Stimulated activated naive CD8-positive, alpha-beta T cell treated with anti-CD3 and anti-CD28 coated beads, Interleukin-15, Interleukin-2, amounts not matched to agents 100 U/mL and 50 U/mL, for 24 hours (primary cell): ENCODE results near the gene KCNIP1.

ENCODE experiments used
- ATAC-seq: fragments of 150-1000 bp; cut with Tn5 transposase; one replicate; pipeline ENCODE4 v1.10.0; 2021
- DNase-seq: peaks from one replicate; pipeline ENCODE4 v3.0.0; 2021

Gene KCNIP1

GRCh38 chr5:170508660-170509347 lies 5.0 kb downstream of the KCNIP1 start:
- ATAC-seq = no peak

DNA sequence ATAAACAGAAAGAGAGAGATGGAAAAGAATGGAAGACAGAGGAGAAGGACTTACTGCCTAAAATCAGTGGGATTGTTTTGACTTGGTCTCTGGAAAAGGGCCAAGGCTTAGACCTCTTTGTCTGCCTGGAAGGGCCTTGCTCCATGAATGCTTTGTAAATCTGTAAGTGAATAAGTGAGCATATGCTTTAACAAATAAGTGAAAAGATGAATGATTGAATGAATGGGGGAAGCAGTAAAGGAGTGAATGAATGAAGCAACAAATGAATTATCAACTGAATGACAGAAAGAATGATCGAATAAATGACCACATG lies 5.5 kb downstream of the KCNIP1 start:
- DNase-seq = no peak
- no peak for ATAC-seq

More at GRCh38 chr5:170508660-170509347, 5.0 kb downstream of the KCNIP1 start:
- DNase-seq = no peak

DNA sequence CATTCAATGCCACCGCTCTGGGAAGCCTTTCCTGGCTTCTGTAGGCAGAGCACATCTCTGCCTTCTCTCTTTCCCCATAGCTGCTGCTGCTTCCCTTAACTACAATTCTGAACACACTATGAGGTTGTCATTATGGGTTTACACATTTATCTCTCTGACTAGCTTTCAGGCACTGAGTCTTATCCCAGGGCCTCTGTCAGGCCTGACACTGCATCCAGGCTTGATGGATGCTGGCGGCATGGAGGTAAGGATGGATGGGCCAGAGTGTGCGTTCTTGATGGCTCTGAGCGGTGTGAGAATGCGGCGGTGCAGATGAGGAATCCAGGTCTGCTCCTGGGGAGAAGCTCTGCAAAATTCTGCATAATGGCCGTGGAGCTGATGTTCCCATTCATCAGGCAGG lies 6.3 kb downstream of the KCNIP1 start:
- ATAC-seq (no peak), DNase-seq (no peak)

DNA sequence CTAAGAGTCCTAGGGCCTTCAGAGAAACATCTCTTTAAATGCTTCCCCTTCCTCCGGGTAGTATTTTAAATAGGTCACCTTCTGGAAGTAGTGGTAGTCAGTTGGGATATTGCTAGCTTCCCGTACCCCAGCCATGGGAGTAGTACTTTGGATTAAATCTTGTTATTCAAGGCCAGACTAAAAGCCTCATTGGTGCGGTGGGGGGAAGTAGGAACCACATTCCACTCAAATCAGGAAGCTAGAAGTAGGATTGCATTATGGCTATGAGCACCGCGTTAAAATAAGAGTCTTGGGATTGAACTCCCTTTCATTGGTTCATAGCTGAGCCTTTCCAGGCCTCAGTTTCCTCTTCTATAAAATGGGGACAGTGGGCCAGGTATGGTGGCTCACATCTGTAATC lies 6.7 kb downstream of the KCNIP1 start:
- no peak for ATAC-seq
- DNase-seq = no peak

GRCh38 chr5:170511551-170512258 lies 7.9 kb downstream of the KCNIP1 start:
- ATAC-seq (no peak), DNase-seq (no peak)

- DNase-seq (no peak), ATAC-seq (no peak)
Measured at GRCh38 chr5:170513856-170514525, 10.2 kb downstream of the KCNIP1 start.

DNA sequence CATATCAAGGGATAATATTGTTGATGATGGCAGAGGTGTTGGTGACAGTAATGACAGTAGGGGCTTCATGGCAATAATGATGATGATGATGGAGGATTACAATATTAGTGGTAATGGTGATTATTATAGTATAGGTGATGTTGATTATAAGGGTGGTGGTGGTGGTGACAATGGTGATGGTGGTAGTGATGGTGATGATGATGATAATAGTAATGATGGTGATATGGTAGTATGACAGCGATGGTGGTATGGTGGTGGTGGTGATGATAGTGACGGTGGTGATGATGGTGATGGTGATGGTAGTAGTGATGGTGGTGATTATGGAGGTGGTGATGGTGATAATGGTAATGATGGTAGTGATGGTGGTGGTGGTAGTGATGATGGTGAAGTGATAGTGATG lies 13.6 kb downstream of the KCNIP1 start:
- DNase-seq (no peak), ATAC-seq (no peak)

DNA sequence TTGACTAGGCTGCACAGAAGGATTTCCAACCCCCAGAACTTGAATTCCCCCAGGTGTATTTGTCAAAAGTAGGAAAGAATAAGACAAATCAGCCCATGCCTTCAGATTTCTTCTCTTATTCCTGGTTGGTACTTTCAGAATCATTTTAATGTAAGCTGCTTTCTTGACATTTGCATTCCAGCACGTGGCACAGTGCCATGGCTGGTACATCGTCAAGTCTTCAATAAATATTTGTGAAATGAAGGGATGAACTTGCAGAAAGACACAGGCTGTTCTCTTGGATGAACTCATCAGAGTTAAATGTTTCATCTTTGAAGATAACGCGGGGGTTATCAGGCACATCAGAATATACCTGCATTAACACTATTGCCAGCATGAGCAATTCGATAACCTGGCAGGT lies 14.5 kb downstream of the KCNIP1 start:
- ATAC-seq = no peak
- no peak for DNase-seq

DNA sequence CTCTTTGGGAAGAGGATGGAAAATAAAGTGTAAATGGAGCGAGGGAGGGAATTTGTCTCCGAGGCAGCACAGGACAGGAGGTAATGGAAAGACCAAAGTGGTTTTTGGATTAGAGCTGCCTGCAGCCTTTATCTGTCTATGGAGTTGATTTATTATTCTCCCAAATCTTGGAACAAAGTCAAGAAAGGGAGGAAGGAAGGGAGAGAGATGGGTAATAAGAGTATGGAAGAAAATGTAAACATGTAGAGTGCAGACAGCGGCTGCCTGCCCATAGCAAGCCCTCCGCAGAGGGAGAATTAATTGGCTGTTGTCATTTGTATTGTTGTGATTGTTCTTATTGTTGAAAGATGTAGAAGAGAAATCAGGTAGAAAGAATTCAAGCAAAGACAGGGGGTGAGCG lies 15.7 kb downstream of the KCNIP1 start:
- ATAC-seq = no peak
- no peak for DNase-seq

DNA sequence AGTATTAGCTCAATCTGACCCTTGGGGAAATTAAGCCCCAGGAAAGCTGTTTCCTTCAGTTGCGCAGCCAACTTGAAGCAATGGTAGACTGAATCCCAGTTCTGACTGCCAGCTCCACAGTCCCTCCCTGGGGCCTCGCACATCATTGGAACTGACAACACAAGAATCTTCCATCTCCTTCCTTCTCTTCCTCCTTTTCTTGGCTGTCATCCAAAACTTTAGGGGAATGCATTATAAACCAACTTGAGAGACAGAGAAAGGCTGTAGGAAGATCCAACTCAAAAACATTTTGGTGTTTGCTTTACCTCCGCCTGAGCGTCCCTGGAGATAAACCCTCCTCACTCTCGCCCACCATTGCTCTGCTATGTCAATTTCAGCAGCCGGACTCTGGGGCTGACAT lies 16.6 kb downstream of the KCNIP1 start:
- no peak for DNase-seq
- no peak for ATAC-seq

- no peak for DNase-seq
- no peak for ATAC-seq
Measured at GRCh38 chr5:170522211-170523141, 18.7 kb downstream of the KCNIP1 start.

- ATAC-seq (no peak), DNase-seq (no peak)
Measured at GRCh38 chr5:170523142-170523551, 19.3 kb downstream of the KCNIP1 start.

DNA sequence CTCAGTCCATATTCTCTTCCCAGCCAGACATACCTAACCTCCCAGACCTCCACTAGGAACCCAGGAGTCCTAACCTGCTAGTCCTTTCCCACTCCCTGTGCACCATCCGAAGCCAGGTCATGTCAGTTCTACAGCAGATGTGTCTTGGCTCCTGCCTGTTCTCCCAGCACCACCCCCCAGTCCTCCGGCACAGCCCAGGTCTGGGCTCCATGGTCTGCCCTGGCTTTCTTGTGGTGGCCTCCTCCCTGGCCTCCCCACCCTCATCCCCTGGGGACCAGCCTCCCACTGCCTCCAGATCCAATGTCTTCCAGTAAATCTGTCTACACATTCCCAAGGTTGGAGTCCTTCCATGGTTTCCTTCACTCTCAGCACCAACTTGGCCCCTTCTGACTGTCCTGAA lies 20.0 kb downstream of the KCNIP1 start:
- DNase-seq (no peak), ATAC-seq (no peak)

GRCh38 chr5:170524576-170524975 lies 20.8 kb downstream of the KCNIP1 start:
- no peak for DNase-seq
- no peak for ATAC-seq

DNA sequence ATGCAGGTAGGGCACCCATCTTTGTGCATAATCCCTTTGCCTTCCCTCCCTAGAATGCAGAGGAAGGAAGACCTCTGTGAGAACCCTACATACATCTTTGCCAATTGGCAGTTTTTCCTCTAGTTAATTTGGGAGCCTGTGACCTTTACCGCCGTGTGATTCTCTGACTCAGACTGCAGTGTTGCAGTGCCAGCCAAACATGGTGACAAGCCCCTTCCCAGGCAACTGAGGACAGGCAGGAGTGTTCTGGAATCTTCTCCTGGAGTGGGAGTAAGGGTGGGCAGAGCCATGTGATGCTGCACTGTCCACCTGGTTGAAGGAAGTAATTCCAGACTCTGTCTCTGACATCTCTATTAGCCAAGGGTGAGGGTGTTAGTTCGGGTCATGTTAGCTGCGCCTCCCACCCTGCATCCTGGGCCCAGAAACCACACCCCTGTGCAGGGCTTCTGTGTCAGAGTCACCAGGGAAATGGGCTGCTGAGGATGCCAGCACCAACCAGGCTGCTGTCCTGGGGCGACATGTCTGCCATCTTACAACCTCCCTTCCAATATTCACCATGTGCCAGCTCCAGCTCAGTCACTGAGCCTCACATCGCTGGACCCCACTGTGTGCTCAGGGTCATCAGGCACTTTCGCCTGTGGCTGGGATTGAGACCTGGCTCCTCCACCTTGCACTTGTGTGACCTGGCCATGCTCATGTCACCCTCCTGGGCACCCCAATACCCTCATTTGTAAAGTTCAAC lies 21.8 kb downstream of the KCNIP1 start:
- no peak for ATAC-seq
- DNase-seq = no peak

GRCh38 chr5:170527991-170528390 lies 24.2 kb downstream of the KCNIP1 start:
- ATAC-seq (no peak), DNase-seq (no peak)

GRCh38 chr5:170528976-170529375 lies 25.2 kb downstream of the KCNIP1 start:
- no peak for ATAC-seq
- no peak for DNase-seq

GRCh38 chr5:170532935-170533334 lies 29.1 kb downstream of the KCNIP1 start:
- ATAC-seq (no peak), DNase-seq (no peak)

DNA sequence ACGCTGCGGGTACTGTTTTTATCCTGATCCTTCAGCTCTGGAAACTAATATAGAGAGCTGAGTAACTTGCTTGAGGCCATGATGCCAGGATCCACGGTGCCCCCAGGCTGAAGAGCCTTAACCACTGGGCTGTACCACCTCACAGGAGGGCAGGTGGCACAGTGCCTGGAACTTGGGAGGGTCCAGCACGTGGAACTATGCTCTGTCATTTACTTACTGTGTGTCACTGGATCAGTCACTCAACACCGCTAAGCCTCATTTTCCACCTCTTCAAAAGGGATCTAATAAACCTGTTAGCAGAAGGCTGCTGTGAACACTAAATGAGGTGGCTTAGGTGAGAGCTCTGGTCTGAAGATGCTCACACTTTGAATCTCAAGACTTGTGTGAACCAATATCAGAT lies 29.6 kb downstream of the KCNIP1 start:
- no peak for ATAC-seq

DNA sequence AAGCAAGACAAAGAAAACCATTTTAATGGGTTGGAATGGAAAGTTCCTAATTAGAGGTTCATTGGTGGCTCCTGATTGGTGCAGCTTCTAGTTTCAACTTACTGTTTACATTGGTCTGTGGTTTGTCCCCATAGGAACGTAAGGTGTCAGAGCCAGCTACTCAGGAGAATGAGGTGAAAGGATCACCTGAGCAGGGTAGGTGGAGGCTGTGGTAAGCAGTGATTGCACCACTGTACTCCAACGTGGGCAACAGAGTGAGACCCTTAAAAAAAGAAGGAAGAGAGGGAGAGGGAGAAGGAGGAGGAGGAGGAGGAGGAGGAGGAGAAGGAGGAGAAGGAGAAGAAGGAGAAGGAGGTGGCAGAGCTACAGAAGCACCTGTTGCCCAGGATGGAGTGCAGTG lies 30.4 kb downstream of the KCNIP1 start:
- DNase-seq (no peak), ATAC-seq (no peak)

More for the DNA sequence above, 29.6 kb downstream of the KCNIP1 start:
- no peak for DNase-seq

DNA sequence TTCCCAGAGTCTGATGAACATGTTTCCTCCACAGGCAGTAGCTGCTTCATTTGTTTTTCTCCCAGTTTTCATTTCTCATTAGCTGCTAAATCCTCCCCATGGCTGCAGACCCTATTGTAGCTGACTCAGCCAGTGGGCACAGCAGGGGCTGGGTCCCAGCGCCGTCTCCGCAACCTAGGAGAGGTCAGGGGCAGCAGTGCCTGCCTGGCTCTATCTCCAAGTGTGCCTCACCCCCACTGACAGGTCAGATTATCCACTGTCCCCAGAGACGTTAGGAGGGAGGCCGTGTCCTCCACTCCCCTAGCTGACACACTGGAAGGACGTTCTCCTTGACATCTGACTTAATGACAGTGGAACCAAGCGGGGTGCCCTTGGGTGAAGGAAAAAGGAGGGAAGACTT lies 31.1 kb downstream of the KCNIP1 start:
- ATAC-seq (no peak), DNase-seq (no peak)

DNA sequence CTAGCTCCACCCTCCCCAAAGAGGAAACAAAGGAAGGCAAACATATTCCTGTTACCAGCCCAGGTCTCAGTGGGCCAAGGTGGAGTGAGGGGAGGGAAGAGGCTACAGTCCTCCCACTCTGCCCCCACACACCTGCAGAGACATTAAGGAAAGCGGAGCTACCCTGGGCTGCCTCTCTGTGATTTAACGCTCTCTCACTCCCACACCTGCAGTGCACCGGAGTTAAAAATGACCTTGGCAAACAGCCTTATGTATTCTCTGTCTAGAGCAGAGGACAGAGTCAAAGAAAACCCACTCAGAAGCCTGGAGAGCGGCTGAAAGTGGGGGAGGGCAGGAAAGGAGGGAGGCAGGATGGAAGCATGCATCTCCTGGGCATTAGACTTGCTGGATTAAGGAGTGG lies 32.7 kb downstream of the KCNIP1 start:
- DNase-seq (no peak), ATAC-seq (no peak)
